ENCODE measurements around the gene SARS2.

GRCh38 chr19:38978326-38978689 lies 47.7 kb upstream of the SARS2 start:
- TF ChIP-seq, protein P1, sequence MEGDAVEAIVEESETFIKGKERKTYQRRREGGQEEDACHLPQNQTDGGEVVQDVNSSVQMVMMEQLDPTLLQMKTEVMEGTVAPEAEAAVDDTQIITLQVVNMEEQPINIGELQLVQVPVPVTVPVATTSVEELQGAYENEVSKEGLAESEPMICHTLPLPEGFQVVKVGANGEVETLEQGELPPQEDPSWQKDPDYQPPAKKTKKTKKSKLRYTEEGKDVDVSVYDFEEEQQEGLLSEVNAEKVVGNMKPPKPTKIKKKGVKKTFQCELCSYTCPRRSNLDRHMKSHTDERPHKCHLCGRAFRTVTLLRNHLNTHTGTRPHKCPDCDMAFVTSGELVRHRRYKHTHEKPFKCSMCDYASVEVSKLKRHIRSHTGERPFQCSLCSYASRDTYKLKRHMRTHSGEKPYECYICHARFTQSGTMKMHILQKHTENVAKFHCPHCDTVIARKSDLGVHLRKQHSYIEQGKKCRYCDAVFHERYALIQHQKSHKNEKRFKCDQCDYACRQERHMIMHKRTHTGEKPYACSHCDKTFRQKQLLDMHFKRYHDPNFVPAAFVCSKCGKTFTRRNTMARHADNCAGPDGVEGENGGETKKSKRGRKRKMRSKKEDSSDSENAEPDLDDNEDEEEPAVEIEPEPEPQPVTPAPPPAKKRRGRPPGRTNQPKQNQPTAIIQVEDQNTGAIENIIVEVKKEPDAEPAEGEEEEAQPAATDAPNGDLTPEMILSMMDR (conservative IDR thresholded peaks at IDR 0.05; ENCODE audit: low read depth, low read length): no peak
- no peak for TF ChIP-seq EZH2 (IDR thresholded peaks at IDR 0.05; ENCODE audit: low read length, unreplicated experiment)

Data from PC-3 (cell line).